ENCODE results near the gene DOCK6.

Gene DOCK6

GRCh38 chr19:11263726-11264125 is 1.4 kb upstream of the DOCK6 start:
- ATAC-seq: no peak
- TF ChIP-seq SNAI2 (CRISPR knock-in tag; IDR thresholded peaks at IDR 0.05) (no peak), ZFP3 (CRISPR knock-in tag; IDR thresholded peaks at IDR 0.05) (no peak), PATZ1 (CRISPR knock-in tag; IDR thresholded peaks at IDR 0.05; ENCODE audit: borderline replicate concordance) (no peak), ZNF565 (CRISPR knock-in tag; conservative IDR thresholded peaks at IDR 0.05; ENCODE audit: low read depth) (no peak), TSHZ2 (CRISPR knock-in tag; IDR thresholded peaks at IDR 0.05) (no peak), ZC3H10 (CRISPR knock-in tag; IDR thresholded peaks at IDR 0.05) (no peak)

- no peak; the same call in 2 of the 3 replicates for ATAC-seq
- TF ChIP-seq ZFP3 (CRISPR knock-in tag; IDR thresholded peaks at IDR 0.05): no peak
- TF ChIP-seq CSRNP3 (CRISPR knock-in tag; IDR thresholded peaks at IDR 0.05): no peak
- TF ChIP-seq RARB (CRISPR knock-in tag; IDR thresholded peaks at IDR 0.05): no peak
These were observed 823 bp downstream of the DOCK6 start for GRCh38 chr19:11261431-11261970.

GRCh38 chr19:11260996-11261395 is 1.3 kb downstream of the DOCK6 start:
- ATAC-seq: no peak

More at GRCh38 chr19:11260996-11261395, 1.3 kb downstream of the DOCK6 start:
- TF ChIP-seq ARNTL (CRISPR knock-in tag; IDR thresholded peaks at IDR 0.05; ENCODE audit: borderline replicate concordance, low read depth) (no peak), PATZ1 (CRISPR knock-in tag; IDR thresholded peaks at IDR 0.05; ENCODE audit: borderline replicate concordance) (no peak), ZNF8 (CRISPR knock-in tag; IDR thresholded peaks at IDR 0.05) (no peak), BACH2 (CRISPR knock-in tag; IDR thresholded peaks at IDR 0.05; ENCODE audit: borderline replicate concordance) (no peak), SNAI2 (CRISPR knock-in tag; IDR thresholded peaks at IDR 0.05) (no peak), TCF4 (CRISPR knock-in tag; IDR thresholded peaks at IDR 0.05; ENCODE audit: borderline replicate concordance) (no peak), ZNF70 (CRISPR knock-in tag; IDR thresholded peaks at IDR 0.05) (no peak), TOX (CRISPR knock-in tag; IDR thresholded peaks at IDR 0.05; ENCODE audit: borderline replicate concordance) (no peak), PPARA (CRISPR knock-in tag; IDR thresholded peaks at IDR 0.05; ENCODE audit: borderline replicate concordance) (no peak), POU6F1 (CRISPR knock-in tag; IDR thresholded peaks at IDR 0.05; ENCODE audit: borderline replicate concordance, low read depth) (no peak), ZNF565 (CRISPR knock-in tag; conservative IDR thresholded peaks at IDR 0.05; ENCODE audit: low read depth) (no peak), TSHZ2 (CRISPR knock-in tag; IDR thresholded peaks at IDR 0.05) (no peak), ESRRG (CRISPR knock-in tag; IDR thresholded peaks at IDR 0.05) (no peak), ISL1 (CRISPR knock-in tag; IDR thresholded peaks at IDR 0.05) (no peak), CREB5 (CRISPR knock-in tag; IDR thresholded peaks at IDR 0.05; ENCODE audit: low read depth) (no peak), ZFP3 (CRISPR knock-in tag; IDR thresholded peaks at IDR 0.05) (no peak)

Data from SK-N-SH treated with all-trans-retinoic acid at 6 μM for 48 hours (cell line).